GM10266 (cell line): ENCODE data around the gene SIN3B.

Experiments used
- DNase-seq: peaks from one replicate; pipeline ENCODE4 v3.0.0; 2012; ENCODE audit errors: extremely low spot score
- TF ChIP-seq, protein P1 (sequence below): IDR thresholded peaks from 2 replicates; pipeline ENCODE4 v1.5.1; 2012; ENCODE audit warnings: mild to moderate bottlenecking, low read depth; ENCODE audit not compliant: control insufficient read depth, insufficient read depth; ENCODE audit errors: missing control alignments

The SIN3B gene

GRCh38 chr19:16883522-16883921, 54.3 kb downstream of the SIN3B start:
- no peak for DNase-seq
- TF ChIP-seq, protein P1, sequence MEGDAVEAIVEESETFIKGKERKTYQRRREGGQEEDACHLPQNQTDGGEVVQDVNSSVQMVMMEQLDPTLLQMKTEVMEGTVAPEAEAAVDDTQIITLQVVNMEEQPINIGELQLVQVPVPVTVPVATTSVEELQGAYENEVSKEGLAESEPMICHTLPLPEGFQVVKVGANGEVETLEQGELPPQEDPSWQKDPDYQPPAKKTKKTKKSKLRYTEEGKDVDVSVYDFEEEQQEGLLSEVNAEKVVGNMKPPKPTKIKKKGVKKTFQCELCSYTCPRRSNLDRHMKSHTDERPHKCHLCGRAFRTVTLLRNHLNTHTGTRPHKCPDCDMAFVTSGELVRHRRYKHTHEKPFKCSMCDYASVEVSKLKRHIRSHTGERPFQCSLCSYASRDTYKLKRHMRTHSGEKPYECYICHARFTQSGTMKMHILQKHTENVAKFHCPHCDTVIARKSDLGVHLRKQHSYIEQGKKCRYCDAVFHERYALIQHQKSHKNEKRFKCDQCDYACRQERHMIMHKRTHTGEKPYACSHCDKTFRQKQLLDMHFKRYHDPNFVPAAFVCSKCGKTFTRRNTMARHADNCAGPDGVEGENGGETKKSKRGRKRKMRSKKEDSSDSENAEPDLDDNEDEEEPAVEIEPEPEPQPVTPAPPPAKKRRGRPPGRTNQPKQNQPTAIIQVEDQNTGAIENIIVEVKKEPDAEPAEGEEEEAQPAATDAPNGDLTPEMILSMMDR = no peak

- TF ChIP-seq, protein P1 = no peak
- no peak for DNase-seq
Measured at GRCh38 chr19:16885166-16885565, 56.0 kb downstream of the SIN3B start.

DNA sequence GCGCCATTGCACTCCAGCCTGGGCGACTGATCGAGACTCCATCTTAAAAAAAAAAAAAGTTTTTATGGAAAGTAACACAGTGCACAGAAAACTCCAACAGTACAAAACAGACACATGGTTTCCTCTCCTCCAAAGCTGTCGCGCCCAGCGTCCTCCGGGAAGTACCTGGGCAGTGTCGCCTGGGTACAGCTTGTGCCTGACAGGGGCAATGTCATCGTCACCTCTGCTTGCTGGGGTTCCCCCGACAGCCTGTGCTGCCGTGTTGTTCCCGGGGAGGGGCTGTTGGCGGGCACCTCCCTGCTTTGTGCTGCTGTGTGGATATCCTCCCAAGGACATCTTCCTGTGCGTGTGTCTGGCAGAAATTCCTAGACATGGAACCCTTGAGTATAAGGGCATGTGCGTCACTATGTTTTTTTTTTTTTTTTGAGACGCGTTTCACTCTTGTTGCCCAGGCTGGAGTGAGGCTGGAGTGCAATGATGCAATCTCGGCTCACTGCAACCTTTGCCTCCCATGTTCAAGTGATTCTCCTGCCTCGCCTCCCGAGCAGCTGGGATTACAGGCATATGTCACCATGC, 57.2 kb downstream of the SIN3B start:
- DNase-seq = no peak
- TF ChIP-seq, protein P1 = no peak

- DNase-seq = no peak
- TF ChIP-seq, protein P1 = no peak
Measured at GRCh38 chr19:16887353-16888265, 58.4 kb downstream of the SIN3B start.

GRCh38 chr19:16888629-16889365, 59.6 kb downstream of the SIN3B start, which contains the start of gene F2RL3:
F2RL3 (plus strand) TSS chr19:16888999; CDS start chr19:16889190, 191 bp downstream.
- DNase-seq = peak; percentile 81
- TF ChIP-seq, protein P1 = no peak

DNA sequence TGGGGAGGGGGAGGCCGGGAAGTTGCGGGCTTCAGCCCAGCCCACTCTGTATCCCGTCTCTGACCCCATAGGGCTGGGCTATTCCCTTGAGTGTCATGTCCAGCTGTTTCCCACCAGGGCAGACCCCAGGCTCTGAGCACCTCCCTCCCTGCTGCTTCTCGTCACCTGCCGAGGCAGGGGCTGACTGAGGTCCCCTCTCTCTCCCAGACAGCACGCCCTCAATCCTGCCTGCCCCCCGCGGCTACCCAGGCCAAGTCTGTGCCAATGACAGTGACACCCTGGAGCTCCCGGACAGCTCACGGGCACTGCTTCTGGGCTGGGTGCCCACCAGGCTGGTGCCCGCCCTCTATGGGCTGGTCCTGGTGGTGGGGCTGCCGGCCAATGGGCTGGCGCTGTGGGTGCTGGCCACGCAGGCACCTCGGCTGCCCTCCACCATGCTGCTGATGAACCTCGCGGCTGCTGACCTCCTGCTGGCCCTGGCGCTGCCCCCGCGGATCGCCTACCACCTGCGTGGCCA, 60.2 kb downstream of the SIN3B start:
- DNase-seq = no peak
- TF ChIP-seq, protein P1 = no peak
